ENCODE measurements around the gene GLI3. TPM values are rescaled to one million over a fixed set of nuclear protein-coding genes. Genes with fewer than 3 reads are reported as not detected.

The GLI3 gene
- polyA plus RNA-seq, 2 of the 4 experiments (the other 2 are of a cell fraction): 0.09 TPM; not detected in 1

- ChIA-PET CTCF (interaction anchor here (0.8 to 1.9 kb wide), 2 partner anchors 12 to 53 kb away, joined by 4 to 10 read pairs; no protein-coding TSS in a partner anchor), POLR2A (no interaction called here)
- Histone ChIP-seq H3K4me3 (no peak overlapping the region), H3K4me1 (no peaks in the 10 kb centered on the region), H3K4me2 (no peak overlapping the region), H3K9me3 (no peaks in the 10 kb centered on the region), H3K27ac (no peak overlapping the region)
- DNase-seq (ENCODE audit: low read depth in 1 of 2, low spot score in 1 of 2): no peak
- TF ChIP-seq NFE2L2 (conservative IDR thresholded peaks at IDR 0.05; ENCODE audit: low read length) (no peak), SREBF2 (IDR thresholded peaks at IDR 0.05) (no peak), CBX8 (IDR thresholded peaks at IDR 0.05) (no peak), POLR2A (IDR thresholded peaks at IDR 0.05; ENCODE audit: low read length) (no peak), PBX3 (IDR thresholded peaks at IDR 0.05) (no peak), GATA3 (IDR thresholded peaks at IDR 0.05; ENCODE audit: borderline replicate concordance) (no peak), MYC (IDR thresholded peaks at IDR 0.05; ENCODE audit: borderline replicate concordance, low read length) (no peak), PHF8 (IDR thresholded peaks at IDR 0.05; ENCODE audit: borderline replicate concordance, low read depth) (no peak), HOXB13 (CRISPR knock-in tag; IDR thresholded peaks at IDR 0.05; ENCODE audit: low read depth) (no peak), ELK1 (IDR thresholded peaks at IDR 0.05; ENCODE audit: low read depth, low read length) (no peak), SMC3 (IDR thresholded peaks at IDR 0.05) (no peak), CBX2 (IDR thresholded peaks at IDR 0.05; ENCODE audit: borderline replicate concordance, low read depth) (no peak), USF2 (IDR thresholded peaks at IDR 0.05) (no peak), RAD21 (conservative IDR thresholded peaks at IDR 0.05 in 1 of 2, IDR thresholded peaks at IDR 0.05 in 1 of 2) (no peak), HOXA7 (CRISPR knock-in tag; IDR thresholded peaks at IDR 0.05) (no peak)
- no peak for FAIRE-seq
- no peak for ATAC-seq
- 3% methylated on average over 1 of the region's 1 CpG for WGBS (ENCODE audit: missing lambda C conversion rate)
Observed at GRCh38 chr7:41928781-41929180, 308.2 kb downstream of the GLI3 start.

- Histone ChIP-seq H3K27ac (no peak overlapping the region), H3K9me3 (no peaks in the 10 kb centered on the region), H3K4me1 (no peaks in the 10 kb centered on the region), H3K4me3 (no peak overlapping the region), H3K4me2 (no peak overlapping the region)
- no peak for TF ChIP-seq ESRRA (IDR thresholded peaks at IDR 0.05; ENCODE audit: borderline replicate concordance, low read length)
- DNase-seq (ENCODE audit: low read depth in 1 of 2, low spot score in 1 of 2): no peak
- ChIA-PET POLR2A (no interaction called here), CTCF (interaction anchor here (1.0 to 1.9 kb wide), 2 partner anchors 13 to 48 kb away, joined by 5 to 10 read pairs; no protein-coding TSS in a partner anchor)
- 0% methylated on average over 1 of the region's 1 CpG for WGBS (ENCODE audit: missing lambda C conversion rate)
- no peak for ATAC-seq
- no peak for FAIRE-seq
Observed at GRCh38 chr7:41928166-41928565, 308.8 kb downstream of the GLI3 start.

GRCh38 chr7:41927380-41927779 lies 309.6 kb downstream of the GLI3 start:
- ChIA-PET POLR2A (no interaction called here), CTCF (interaction anchor here (1.0 to 1.9 kb wide), 2 partner anchors 14 to 49 kb away, joined by 5 to 10 read pairs; no protein-coding TSS in a partner anchor)
- no peak for TF ChIP-seq MAZ (IDR thresholded peaks at IDR 0.05; ENCODE audit: borderline replicate concordance, low read depth, low read length)
- TF ChIP-seq JUNB (IDR thresholded peaks at IDR 0.05): no peak
- TF ChIP-seq MAX (IDR thresholded peaks at IDR 0.05): no peak
- TF ChIP-seq HDAC2 (IDR thresholded peaks at IDR 0.05): no peak
- TF ChIP-seq KDM1A (IDR thresholded peaks at IDR 0.05; ENCODE audit: low read depth): no peak
- no peak for TF ChIP-seq MAFK (IDR thresholded peaks at IDR 0.05; ENCODE audit: partially characterized antibody)
- no peak for TF ChIP-seq POLR2AphosphoS2 (conservative IDR thresholded peaks at IDR 0.05; ENCODE audit: low read length)
- no peak for TF ChIP-seq FOSL2 (IDR thresholded peaks at IDR 0.05)
- no peak for TF ChIP-seq FOSL2 (CRISPR knock-in tag; IDR thresholded peaks at IDR 0.05)
- TF ChIP-seq TFCP2L1 (CRISPR knock-in tag; IDR thresholded peaks at IDR 0.05): no peak
- no peak for TF ChIP-seq E2F6 (IDR thresholded peaks at IDR 0.05; ENCODE audit: borderline replicate concordance, low read depth)
- TF ChIP-seq SREBF2 (IDR thresholded peaks at IDR 0.05): no peak
- no peak for TF ChIP-seq SMC3 (IDR thresholded peaks at IDR 0.05)
- no peak for TF ChIP-seq RCOR1 (IDR thresholded peaks at IDR 0.05; ENCODE audit: low read depth, low read length)
- TF ChIP-seq RFX5 (IDR thresholded peaks at IDR 0.05): no peak
- TF ChIP-seq POLR2A (IDR thresholded peaks at IDR 0.05; ENCODE audit: low read length): no peak
- TF ChIP-seq RNF2 (IDR thresholded peaks at IDR 0.05; ENCODE audit: borderline replicate concordance, low read depth): no peak
- TF ChIP-seq ATOH8 (CRISPR knock-in tag; IDR thresholded peaks at IDR 0.05; ENCODE audit: low read depth): no peak
- H3K4me1 ChIP-seq: no peaks in the 10 kb centered on the region
- WGBS (ENCODE audit: missing lambda C conversion rate): 60% methylated on average over 6 of the region's 6 CpGs
- DNase-seq (ENCODE audit: low read depth in 1 of 2, low spot score in 1 of 2) (no peak), FAIRE-seq (no peak), ATAC-seq (no peak)
- H3K4me2 ChIP-seq: no peak overlapping the region
- H3K4me3 ChIP-seq: no peak overlapping the region
- H3K9me3 ChIP-seq: no peaks in the 10 kb centered on the region
- H3K27ac ChIP-seq: no peak overlapping the region
